Esophagus squamous epithelium (tissue), 4 donors: Measurements from ENCODE around the gene TRMT11.

Experiments
- POLR2A ChIP-seq, 4 donors: fragments of 450-650 bp; IDR thresholded peaks; one replicate each; pipeline ENCODE4 v1.6.1; 2017; ENCODE audit warnings: antibody characterized with exemption in 4 of 4, mild to moderate bottlenecking in 4 of 4, moderate library complexity in 3 of 4
- TF ChIP-seq, protein P1 (sequence below), 6 experiments: fragments of 450-650 bp in 4 of 6; fragments of 200-600 bp in 2 of 6; sonication (generic) in 2 of 6; IDR thresholded peaks; one replicate each; pipeline ENCODE4 v1.5.1; 2016 to 2019; ENCODE audit warnings: antibody characterized with exemption in 6 of 6, mild to moderate bottlenecking in 4 of 6, moderate library complexity in 4 of 6

- TF ChIP-seq, protein P1, sequence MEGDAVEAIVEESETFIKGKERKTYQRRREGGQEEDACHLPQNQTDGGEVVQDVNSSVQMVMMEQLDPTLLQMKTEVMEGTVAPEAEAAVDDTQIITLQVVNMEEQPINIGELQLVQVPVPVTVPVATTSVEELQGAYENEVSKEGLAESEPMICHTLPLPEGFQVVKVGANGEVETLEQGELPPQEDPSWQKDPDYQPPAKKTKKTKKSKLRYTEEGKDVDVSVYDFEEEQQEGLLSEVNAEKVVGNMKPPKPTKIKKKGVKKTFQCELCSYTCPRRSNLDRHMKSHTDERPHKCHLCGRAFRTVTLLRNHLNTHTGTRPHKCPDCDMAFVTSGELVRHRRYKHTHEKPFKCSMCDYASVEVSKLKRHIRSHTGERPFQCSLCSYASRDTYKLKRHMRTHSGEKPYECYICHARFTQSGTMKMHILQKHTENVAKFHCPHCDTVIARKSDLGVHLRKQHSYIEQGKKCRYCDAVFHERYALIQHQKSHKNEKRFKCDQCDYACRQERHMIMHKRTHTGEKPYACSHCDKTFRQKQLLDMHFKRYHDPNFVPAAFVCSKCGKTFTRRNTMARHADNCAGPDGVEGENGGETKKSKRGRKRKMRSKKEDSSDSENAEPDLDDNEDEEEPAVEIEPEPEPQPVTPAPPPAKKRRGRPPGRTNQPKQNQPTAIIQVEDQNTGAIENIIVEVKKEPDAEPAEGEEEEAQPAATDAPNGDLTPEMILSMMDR (IDR thresholded peaks at IDR 0.05) = no peak
- TF ChIP-seq POLR2A (IDR thresholded peaks at IDR 0.05) = no peak
These were observed 61.3 kb downstream of the TRMT11 start for GRCh38 chr6:126047648-126048047.
